SKM-1 (cell line): ENCODE measurements around the gene NDUFAF4.
A peak's percentile ranks its signal among the peaks of the same experiment; 100 is the strongest.

ENCODE experiments used
- DNase-seq: peaks from one replicate; lab custom pipeline; 2025; ENCODE audit not compliant: unreplicated experiment; lab: John Stamatoyannopoulos, UW

Gene NDUFAF4

DNA sequence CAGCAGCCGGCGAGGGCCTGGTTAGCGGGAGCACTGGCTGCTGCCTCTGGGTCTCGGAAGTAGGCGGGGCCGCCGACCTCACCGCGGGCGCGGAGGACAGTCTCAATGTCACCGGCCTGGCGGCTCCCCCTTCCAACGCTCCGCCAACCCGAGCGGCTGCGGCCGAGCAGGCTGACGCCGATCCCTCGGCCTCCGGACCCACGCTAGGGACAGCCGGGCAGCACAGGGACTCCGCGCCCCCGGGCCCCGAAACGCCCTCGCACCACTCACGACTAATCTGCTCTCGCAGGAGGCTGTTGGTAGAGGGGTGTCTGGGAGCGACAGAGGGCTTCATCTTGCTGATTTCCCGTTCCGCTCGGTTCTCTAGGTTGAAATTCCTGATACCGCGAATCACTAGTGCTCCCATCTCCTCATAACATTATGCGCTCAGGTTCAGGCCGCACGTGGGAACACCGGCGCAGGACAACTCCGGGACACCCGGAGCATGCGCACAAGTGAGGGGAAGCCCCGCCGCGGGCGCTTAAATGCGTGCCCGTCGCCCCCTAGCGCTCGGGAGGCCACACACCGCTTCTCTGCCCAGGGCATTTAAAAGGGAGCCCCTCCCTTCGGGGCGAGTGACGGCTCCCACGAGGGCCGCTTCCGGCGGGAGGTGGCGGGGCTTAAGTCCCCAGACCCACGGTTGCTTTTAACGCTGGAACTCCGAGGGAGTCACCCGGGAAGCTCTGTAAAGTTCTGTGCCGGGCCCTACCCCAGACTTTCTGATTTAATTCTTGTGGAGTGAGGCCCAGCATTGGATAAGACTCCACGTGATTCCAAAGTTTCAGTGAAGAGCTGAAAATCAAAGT, at the start of gene NDUFAF4:
NDUFAF4 (minus strand) TSS at position 496 of the 845 bp plus-strand sequence; CDS start at position 406, 90 bp downstream.
- peak; percentile 88 for DNase-seq

DNA sequence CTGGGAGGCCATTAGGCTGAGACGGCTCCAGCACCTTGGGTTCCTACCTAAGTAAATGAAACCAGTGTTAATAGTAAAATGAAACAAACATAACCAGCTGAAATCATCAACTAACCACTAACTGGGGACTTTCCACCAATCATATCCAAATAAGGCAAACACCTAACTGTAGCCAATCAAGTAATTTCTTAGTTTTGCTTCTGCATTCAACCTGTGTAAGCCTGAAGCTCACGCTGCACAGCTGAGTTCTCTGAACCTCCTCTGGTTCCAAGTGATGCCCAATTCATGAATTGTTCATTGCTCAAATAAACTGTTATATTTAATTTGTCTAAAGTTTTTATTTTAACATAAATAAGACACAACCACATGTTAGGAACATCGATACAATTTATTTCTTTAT, 49.4 kb upstream of the NDUFAF4 start:
- DNase-seq = no peak

GRCh38 chr6:96943555-96944215, 46.0 kb upstream of the NDUFAF4 start:
- no peak for DNase-seq

DNA sequence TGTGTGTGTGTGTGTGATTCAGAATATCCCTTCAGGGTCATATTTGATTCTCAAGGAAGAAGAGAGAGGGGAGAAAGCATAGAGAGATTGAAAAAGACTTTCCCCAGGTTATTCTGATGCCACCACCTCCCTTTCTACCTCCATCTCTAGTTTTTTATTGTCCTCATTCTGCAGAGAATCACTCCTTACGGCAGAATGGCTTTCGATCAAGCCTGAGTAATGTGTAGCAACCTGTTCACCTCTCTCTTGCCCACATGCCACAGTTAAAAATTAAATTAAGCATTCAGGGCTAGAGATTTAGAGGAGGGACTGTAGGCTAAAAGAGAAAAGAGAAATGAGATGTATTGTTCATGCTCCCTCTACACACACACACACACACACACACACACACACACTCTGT, 45.0 kb upstream of the NDUFAF4 start:
- no peak for DNase-seq

DNA sequence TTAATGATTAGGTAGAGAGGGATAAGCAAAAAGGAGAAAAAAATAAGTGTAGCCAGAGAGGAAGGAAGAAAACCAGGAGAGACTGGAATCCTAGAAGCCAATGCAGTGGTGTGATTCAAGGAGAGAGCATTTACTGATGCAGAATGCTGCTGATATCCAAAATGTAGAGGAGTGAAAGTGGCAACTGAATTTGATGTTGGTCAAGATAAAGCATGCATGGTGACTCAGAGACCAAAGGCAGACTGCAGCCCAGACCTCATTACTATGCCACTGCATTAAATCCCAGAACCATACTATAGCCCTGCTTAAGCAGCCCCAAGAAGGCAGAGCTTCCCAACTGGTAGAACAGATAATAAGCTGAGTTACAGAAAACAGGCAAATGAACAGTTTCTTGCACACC, 42.6 kb upstream of the NDUFAF4 start:
- no peak for DNase-seq

DNA sequence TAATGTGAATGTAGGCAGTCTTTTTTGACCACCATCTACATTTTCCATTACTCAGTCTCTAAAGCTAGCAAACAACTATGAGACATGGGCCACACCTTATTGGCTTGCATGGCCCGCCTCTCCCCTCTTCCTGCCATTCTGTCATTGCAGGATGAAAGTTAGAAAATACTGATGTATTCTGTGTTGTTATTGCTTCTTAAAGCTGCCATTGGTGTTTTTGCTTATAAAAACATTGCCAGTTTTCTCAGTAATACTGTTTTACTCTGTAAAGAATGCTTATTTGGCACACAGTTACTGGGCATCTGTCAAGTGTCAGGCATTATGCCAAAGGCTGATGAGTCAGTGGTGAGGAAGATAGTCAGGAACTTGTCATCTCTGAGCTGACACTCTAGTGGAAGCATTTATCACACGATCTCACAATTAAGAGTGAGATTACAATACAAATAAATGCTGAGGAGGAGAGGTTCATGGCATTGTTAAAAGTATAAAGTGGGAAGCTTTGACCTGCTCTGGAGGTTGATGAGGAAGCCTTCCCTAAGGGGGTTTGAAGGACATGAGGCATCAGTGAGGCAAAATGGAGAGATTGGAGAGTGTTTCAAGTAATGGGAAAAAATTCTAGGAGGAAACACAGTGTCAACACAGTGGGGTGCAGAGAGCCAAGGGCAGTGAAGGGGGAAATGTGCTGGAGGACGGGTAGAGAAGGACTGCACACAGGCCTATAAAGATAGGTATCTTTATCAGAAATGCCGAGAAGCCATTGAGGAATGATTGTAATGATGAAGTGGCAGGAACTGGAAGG, 41.5 kb upstream of the NDUFAF4 start:
- DNase-seq = no peak

DNA sequence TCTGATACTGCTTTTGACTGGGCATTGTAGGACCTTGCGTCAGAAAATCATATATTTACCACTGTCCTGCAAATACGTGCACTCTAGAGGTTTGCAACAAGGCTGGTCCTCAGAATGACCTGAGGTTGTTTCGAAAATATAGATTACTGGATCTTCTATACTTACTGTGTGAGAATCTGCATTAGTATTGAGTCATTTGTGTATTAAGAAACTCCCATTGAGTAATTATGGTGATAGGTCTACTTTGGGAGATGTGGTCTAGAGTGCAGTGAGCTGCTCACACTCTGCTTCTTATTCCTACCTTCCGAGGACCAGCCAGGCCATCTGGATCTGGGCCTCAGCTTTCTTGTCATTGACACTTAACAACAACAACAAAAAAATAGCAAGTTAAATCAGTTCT, 36.4 kb upstream of the NDUFAF4 start:
- DNase-seq = no peak

- no peak for DNase-seq
Measured at GRCh38 chr6:96931198-96931597, 33.5 kb upstream of the NDUFAF4 start.

- DNase-seq = no peak
Measured at GRCh38 chr6:96929741-96930140, 32.0 kb upstream of the NDUFAF4 start.

GRCh38 chr6:96927660-96928059, 30.0 kb upstream of the NDUFAF4 start:
- DNase-seq = no peak

DNA sequence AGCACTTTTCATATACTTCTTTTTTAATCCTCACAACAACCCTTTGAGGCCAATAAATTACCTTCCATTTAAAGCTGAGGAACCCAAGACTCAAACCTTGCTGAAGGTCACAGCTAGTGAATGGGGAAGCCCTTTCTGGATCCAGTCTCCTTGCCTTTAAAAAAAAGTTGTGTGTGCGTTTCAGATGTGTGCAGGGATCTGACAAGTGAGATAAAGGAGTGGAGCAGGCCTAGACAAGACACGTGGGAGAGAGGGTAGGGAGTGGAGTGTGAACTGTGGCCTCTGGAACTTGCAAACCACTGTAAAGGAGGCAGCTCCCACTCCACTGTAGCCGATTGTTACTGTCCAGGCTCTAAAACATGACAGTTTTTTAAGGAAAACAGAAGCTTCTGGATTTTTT, 28.7 kb upstream of the NDUFAF4 start:
- no peak for DNase-seq

DNA sequence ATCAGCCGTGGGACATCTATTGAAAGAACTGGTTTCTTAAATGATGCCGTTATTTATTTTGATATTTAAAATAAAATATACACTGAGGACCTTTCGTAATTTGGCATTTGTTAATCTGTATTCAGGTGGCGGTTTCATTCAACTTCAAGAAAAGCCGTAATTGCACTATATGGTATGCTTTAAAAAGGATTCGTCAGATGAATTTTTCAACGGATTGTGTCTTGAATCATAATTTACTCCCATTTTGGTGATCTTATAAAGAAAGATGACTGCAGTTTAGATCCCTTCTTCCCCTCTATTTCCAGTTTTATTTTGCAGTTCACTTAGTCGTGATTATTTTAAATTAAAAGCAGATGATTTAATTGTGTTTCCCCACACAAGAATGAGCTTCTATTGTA, 27.6 kb upstream of the NDUFAF4 start:
- DNase-seq = no peak

- DNase-seq = no peak
Measured at GRCh38 chr6:96923871-96924493, 26.3 kb upstream of the NDUFAF4 start.

- DNase-seq = no peak
Measured at GRCh38 chr6:96923400-96923799, 25.7 kb upstream of the NDUFAF4 start.

GRCh38 chr6:96917098-96917497, 19.4 kb upstream of the NDUFAF4 start:
- peak; percentile 84 for DNase-seq

DNA sequence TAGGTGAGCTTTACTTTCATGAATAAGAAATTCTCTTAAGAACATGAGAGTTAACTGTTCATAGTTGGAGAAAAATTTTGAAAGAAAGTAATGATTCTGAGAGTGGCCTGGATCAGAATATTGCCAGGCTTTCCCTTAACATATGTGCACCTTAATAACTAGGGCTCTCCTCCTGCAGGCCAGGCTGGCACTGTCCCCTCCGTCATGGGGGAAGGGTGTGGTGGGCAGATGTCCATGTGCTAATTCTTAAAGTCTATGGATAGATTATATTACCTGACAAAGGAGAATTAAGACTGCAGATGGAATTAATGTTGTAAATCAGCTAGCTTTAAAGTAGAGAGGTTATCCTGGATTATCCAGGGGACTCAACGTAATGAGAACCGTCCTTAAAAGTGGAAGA, 15.9 kb upstream of the NDUFAF4 start:
- DNase-seq = no peak

- DNase-seq = no peak
Measured at GRCh38 chr6:96911751-96912150, 14.1 kb upstream of the NDUFAF4 start.

DNA sequence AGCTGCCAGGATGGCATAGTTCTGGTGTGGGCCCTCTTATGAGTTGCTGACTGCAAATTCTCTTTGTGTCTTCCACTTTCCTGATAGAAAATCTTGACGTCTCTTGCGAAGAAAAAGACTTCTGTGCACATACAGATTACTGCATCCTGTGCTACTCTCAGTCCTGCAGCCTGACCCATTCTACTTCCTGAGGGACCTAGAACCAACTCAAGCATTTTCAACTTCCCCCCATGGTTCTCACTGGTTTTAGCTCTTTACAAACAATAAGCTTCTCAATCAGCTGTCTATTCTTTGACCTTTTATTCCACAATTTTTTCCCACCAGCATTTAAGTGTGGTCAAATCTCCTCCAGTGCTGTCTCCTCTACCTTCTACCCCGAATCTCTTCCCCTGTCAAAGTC, 13.5 kb upstream of the NDUFAF4 start:
- DNase-seq = no peak

DNA sequence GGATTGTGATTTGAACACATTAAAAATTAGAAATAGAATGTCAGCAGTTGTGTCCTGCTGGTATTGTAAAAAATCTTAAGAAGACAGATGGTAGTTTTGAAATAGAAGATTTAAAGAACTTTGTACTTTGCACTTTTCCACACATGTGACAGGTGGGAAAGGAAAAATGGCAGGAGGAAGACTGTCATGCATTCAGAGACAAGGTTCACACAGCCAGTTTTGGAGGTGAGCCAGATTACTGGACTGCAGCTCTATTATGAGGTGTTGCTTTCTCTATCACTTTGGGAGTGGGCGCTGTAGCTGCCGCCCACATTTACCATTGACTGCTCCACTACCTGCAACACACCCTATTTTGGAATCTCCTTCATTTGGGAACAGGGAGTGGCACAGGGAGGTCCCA, 12.1 kb upstream of the NDUFAF4 start:
- DNase-seq = no peak

DNA sequence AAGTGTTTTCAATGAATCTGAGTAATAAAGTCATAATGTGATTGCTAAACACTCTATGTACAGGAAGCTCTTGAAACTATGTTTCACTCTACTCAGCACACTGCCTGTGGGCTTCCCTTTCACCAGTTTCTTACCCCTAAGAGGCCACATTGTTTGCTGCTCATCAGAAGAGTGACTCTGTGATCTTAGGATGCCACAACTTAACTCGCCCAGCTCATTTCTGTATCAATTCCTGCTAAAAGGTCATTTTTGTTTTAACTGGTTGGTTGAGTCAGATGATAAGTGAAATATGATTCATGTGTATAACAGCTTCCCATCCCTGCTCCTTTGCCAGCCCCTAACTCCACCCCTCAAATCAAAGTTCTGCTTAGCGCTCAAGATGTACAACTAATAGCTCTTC, 9.8 kb upstream of the NDUFAF4 start:
- no peak for DNase-seq

- no peak for DNase-seq
Measured at GRCh38 chr6:96900873-96901272, 3.2 kb upstream of the NDUFAF4 start.
